ENCODE measurements around the gene BID. TPM values are rescaled to one million over a fixed set of nuclear protein-coding genes. Genes with fewer than 3 reads are reported as not detected.

BID gene
- total RNA-seq, 1 donor from 2014 or later = 16.6 TPM

DNA sequence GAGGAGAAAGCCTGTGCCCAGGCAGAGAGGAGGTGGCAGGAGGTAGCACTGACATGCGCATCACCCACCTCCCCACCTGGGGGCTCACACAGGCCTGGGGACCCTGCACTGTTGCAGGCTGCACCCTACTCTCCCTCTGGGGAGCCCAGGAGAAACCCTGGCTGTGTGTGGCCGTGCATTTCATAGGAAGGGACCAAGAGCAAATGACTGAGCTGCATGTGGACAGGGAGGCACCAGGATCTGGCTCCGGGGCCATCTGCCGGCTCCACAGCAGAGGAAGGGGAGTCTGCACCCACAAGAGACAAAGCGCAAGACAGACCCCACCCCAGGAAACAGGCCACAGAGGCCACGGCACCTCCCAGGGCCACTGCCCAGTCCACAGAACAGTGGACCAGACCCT lies 22.7 kb downstream of the BID start:
- Histone ChIP-seq H3K79me2 (ENCODE audit: low read depth) (no peaks in the 10 kb centered on the region), H3F3A (ENCODE audit: low read depth) (peaks cover 4% of the 10 kb centered on the region), H3K4me3 (no peak overlapping the region), H3K9me3 (ENCODE audit: low read depth) (no peaks in the 10 kb centered on the region), H4K20me1 (ENCODE audit: low read depth) (no peaks in the 10 kb centered on the region), H2AFZ (replicated peaks) (no peak overlapping the region), H3K4me2 (no peak overlapping the region), H3K9ac (no peak overlapping the region), H3K27ac (no peak overlapping the region), H3K4me1 (no peaks in the 10 kb centered on the region), H3K36me3 (no peaks in the 10 kb centered on the region), H3K27me3 (no peaks in the 10 kb centered on the region)
- peaks cover 2% of the 10 kb centered on the region for H3K27me3 Mint-ChIP-seq (ENCODE audit: insufficient read depth, low read depth)
- H3K36me3 Mint-ChIP-seq = no peaks in the 10 kb centered on the region
- TF ChIP-seq EZH2 (IDR thresholded peaks at IDR 0.05) (no peak), EZH2phosphoT487 (IDR thresholded peaks at IDR 0.05) (no peak)
- TF ChIP-seq, protein P1, sequence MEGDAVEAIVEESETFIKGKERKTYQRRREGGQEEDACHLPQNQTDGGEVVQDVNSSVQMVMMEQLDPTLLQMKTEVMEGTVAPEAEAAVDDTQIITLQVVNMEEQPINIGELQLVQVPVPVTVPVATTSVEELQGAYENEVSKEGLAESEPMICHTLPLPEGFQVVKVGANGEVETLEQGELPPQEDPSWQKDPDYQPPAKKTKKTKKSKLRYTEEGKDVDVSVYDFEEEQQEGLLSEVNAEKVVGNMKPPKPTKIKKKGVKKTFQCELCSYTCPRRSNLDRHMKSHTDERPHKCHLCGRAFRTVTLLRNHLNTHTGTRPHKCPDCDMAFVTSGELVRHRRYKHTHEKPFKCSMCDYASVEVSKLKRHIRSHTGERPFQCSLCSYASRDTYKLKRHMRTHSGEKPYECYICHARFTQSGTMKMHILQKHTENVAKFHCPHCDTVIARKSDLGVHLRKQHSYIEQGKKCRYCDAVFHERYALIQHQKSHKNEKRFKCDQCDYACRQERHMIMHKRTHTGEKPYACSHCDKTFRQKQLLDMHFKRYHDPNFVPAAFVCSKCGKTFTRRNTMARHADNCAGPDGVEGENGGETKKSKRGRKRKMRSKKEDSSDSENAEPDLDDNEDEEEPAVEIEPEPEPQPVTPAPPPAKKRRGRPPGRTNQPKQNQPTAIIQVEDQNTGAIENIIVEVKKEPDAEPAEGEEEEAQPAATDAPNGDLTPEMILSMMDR (IDR thresholded peaks at IDR 0.05) = no peak
- H3K9me3 Mint-ChIP-seq = no peaks in the 10 kb centered on the region
- no peak for DNase-seq (ENCODE audit: low spot score)
- no peak overlapping the region for H3K4me3 Mint-ChIP-seq
- peaks cover 2% of the 10 kb centered on the region for H3K4me1 Mint-ChIP-seq
- H3K27ac Mint-ChIP-seq = peak overlapping the region; percentile 59

DNA sequence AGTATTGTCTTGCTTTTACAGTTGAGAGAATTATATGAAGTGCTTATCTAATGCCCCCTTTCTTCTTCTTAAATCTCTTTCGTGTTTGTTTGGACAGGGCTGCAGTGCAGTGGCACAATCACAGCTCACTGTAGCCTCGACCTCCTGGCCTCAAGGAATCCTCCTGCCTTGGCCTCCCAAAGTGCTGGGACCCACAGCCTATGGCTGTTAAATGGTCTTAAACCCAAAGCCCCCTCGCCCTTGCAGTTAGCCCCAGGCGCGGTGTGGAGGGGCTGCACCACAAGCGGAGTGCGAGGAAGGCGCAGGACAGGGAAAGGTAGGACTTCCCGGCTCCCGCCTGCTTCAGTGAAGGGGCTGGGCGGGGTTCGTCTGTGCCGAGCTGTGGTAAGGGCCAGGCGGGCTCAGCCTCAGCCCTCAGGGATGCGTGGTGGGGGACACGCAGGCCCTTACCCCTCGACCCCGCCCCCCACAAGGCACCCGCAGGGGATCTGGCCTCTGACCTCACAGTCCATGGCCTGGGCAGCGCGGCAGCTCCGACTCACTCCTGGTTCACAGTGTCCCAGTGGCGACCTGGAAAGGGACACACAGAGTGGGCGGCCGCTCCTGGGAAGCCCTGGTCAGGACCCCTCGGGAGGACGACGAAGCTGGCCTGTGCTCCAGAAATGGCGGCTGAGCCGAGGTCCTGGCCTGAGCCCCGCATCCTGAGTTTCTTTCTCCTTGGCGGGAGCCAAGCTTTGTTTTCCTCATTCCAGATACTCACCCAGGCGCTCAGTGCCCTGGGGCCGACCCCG lies 24.5 kb downstream of the BID start:
- Mint-ChIP-seq H3K9me3 (no peaks in the 10 kb centered on the region), H3K4me3 (no peak overlapping the region), H3K27ac (no peak overlapping the region), H3K27me3 (ENCODE audit: insufficient read depth, low read depth) (peaks cover 2% of the 10 kb centered on the region), H3K4me1 (peaks cover 2% of the 10 kb centered on the region), H3K36me3 (no peaks in the 10 kb centered on the region)
- peaks cover 4% of the 10 kb centered on the region for H3F3A ChIP-seq (ENCODE audit: low read depth)
- peak; percentile 46 for DNase-seq (ENCODE audit: low spot score)
- H3K36me3 ChIP-seq = no peaks in the 10 kb centered on the region
- no peaks in the 10 kb centered on the region for H3K27me3 ChIP-seq
- TF ChIP-seq, protein P1 (IDR thresholded peaks at IDR 0.05) = no peak
- TF ChIP-seq EZH2phosphoT487 (IDR thresholded peaks at IDR 0.05) (no peak), EZH2 (IDR thresholded peaks at IDR 0.05) (no peak)
- H4K20me1 ChIP-seq (ENCODE audit: low read depth) = no peaks in the 10 kb centered on the region
- H3K79me2 ChIP-seq (ENCODE audit: low read depth) = no peaks in the 10 kb centered on the region
- H3K4me1 ChIP-seq = no peaks in the 10 kb centered on the region
- H2AFZ ChIP-seq (replicated peaks) = no peak overlapping the region
- H3K9ac ChIP-seq = no peak overlapping the region
- H3K27ac ChIP-seq = no peak overlapping the region
- no peak overlapping the region for H3K4me3 ChIP-seq
- no peak overlapping the region for H3K4me2 ChIP-seq
- H3K9me3 ChIP-seq (ENCODE audit: low read depth) = no peaks in the 10 kb centered on the region

DNA sequence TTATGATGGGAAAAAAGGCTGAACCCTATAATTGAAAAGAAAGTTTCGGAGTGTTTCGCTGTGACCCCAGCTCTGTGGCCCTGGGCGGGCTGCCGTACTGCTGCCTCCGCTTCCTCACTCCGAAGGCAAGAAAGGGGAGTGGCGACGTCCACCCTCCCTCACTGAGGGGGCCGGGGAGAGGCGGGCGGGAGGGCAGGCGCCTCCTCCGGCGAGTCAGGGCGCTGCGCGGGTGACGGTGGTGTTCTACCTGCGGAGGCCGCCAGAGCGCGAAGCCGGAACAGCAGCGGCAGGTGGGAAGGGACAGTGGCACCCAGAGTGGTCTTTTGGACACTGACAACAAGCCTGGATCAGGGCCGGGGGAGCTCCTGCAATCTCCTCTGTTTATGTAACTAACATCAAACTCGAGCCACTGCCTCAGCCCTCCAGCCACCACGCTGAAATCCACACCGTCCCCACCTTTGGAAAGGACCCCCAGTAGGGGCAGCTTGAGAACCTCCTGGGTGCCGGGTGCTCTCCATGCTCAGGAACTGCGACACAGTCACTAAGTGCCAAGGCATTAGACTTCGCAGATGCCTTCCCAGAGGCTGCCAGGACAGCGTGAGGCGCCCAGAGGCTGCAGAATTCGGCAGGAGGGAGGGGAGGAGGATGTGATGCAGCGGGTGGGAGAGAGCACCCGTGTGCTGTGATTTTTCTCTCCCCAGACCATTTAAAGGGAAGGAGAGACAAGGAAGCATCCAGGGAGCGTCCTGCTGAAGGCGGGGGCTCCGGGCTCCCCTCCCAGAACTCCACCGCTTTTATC lies 25.5 kb downstream of the BID start:
- Histone ChIP-seq H3F3A (ENCODE audit: low read depth) (peaks cover 10% of the 10 kb centered on the region), H2AFZ (replicated peaks) (no peak overlapping the region), H3K9me3 (ENCODE audit: low read depth) (no peaks in the 10 kb centered on the region), H3K27ac (no peak overlapping the region), H3K79me2 (ENCODE audit: low read depth) (no peaks in the 10 kb centered on the region), H3K27me3 (no peaks in the 10 kb centered on the region), H3K36me3 (no peaks in the 10 kb centered on the region), H3K4me3 (no peak overlapping the region), H3K9ac (no peak overlapping the region), H3K4me2 (no peak overlapping the region), H3K4me1 (peaks cover 9% of the 10 kb centered on the region), H4K20me1 (ENCODE audit: low read depth) (peaks cover 3% of the 10 kb centered on the region)
- no peak overlapping the region for H3K27ac Mint-ChIP-seq
- H3K9me3 Mint-ChIP-seq = no peaks in the 10 kb centered on the region
- no peaks in the 10 kb centered on the region for H3K36me3 Mint-ChIP-seq
- DNase-seq (ENCODE audit: low spot score) = peak; percentile 71
- no peak for TF ChIP-seq EZH2phosphoT487 (IDR thresholded peaks at IDR 0.05)
- TF ChIP-seq, protein P1 (IDR thresholded peaks at IDR 0.05) = peak; percentile 57
- peaks cover 2% of the 10 kb centered on the region for H3K27me3 Mint-ChIP-seq (ENCODE audit: insufficient read depth, low read depth)
- H3K4me3 Mint-ChIP-seq = no peak overlapping the region
- H3K4me1 Mint-ChIP-seq = peaks cover 2% of the 10 kb centered on the region

All from neural progenitor cell (in vitro differentiated cells).